ENCODE results near the gene OR2AJ1.

The OR2AJ1 gene

DNA sequence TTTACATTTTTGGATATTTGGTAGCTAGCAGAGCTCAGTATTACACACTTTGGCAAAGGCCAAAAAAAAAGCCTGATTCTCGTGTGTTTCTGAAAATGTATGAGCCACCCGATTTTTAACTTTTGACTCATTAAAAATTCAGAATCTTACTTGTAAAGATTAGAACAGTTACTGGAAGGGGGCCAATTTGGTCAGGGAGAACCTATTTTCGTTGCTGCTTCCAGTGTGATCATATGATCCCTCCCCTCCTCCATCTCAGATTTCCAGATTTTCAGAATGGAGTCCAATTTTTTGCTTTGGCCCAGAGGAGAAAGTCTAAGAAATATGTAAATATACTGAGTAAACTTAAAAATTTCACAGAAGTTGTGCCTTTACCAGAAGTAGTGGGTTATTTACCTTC is 37.1 kb downstream of the OR2AJ1 start:
- no peak for DNase-seq (ENCODE audit: low read depth in 3 of 3)

DNA sequence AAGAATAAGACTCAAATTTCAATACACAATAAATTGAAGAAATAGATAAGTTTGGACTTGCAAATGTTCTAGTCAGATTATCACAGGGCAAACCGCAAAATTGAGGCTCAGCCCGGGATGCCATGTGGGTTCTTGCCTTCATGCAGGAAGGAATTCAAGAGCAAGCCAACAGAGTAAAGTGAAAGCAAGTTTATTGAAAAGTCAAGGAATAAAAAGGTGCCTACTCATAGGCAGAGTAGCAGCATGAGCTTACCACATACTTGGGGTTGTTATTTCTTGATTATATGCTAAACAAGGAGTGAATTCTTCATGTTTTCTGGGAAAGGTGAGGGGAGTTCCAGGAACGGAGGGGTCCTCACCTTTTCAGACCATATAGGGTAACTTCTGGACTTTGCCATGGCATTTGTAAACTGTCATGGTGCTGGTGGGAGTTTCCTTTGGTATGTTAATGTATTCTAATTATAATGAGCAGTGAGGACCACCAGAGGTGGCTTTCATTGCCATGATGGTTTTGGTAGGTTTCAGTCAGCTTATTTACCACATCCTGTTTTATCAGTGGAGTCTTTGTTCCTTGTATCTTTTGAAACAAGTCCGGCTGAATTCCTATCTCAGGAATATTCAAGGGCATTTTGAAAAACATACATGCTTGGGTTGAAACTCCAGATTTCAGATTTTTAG is 38.4 kb downstream of the OR2AJ1 start:
- no peak for DNase-seq (ENCODE audit: low read depth in 3 of 3)

GRCh38 chr1:247964933-247965332 is 40.2 kb downstream of the OR2AJ1 start, which contains the start of gene OR2AK2:
OR2AK2 (plus strand) TSS chr1:247965233; CDS start chr1:247965377, 144 bp downstream.
- DNase-seq (ENCODE audit: low read depth in 3 of 3): no peak

DNA sequence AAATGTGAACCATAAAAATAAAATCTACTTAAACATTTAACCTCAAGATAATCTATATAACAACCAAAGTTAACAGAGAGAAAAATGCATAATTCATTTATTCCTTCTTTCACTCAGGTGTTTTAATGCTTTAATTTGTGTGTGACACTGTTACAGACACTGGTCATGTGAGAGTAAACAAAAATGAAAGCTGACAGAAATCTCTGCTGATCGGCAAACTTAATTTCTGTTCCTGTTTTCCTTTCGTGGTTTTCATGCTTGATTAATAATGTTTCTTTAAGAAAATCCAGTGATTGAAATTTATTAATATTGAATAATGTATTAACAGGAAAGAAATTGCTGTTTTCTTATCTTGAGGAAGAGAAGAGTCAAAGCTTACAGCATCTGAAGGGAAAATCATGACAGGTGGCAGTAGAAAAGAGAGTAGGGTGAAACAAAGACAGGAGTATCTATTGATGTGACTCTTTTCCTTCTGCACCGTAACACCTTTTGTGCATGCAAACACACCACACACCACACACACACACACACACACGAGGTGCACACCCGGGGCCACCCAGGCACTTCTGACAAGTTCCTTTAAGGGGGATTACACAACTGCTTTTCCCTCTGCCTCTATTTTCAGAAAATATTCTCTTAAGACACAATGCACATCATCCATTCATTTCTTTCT is 42.0 kb downstream of the OR2AJ1 start:
- no peak for DNase-seq (ENCODE audit: low read depth in 3 of 3)
